SK-N-SH (cell line): Measurements from ENCODE around the gene PXDN. TPM values are rescaled to one million over a fixed set of nuclear protein-coding genes. Genes with fewer than 3 reads are reported as not detected.
A peak's percentile ranks its signal among the peaks of the same experiment; 100 is the strongest.

Experiments
- CTCF ChIP-seq: fragments of 200-600 bp; sonication (generic); IDR thresholded peaks from 2 replicates; pipeline ENCODE4 v1.6.1; 2017; ENCODE audit warnings: antibody characterized with exemption, mild to moderate bottlenecking, moderate library complexity
- ELF1 ChIP-seq: IDR thresholded peaks from 2 replicates; pipeline ENCODE4 v1.4.0; 2012
- EP300 ChIP-seq, 2 experiments: IDR thresholded peaks; 2 replicates each; pipeline versions ENCODE4 v1.4.0 to v1.6.1; 2012; ENCODE audit warnings: borderline replicate concordance in 1 of 2, low read depth in 1 of 2, low read length in 1 of 2
- FOSL2 ChIP-seq: IDR thresholded peaks from 2 replicates; pipeline ENCODE4 v1.4.0; 2012; ENCODE audit warnings: low read depth, mild to moderate bottlenecking, moderate library complexity, borderline replicate concordance
- FOXJ3 ChIP-seq: sonication (generic); formaldehyde crosslinking; IDR thresholded peaks from 2 replicates; pipeline ENCODE4 v1.5.1; 2020; ENCODE audit warnings: mild to moderate bottlenecking, missing genetic modification reagents
- FOXM1 ChIP-seq: IDR thresholded peaks from 2 replicates; pipeline ENCODE4 v1.4.0; 2012; ENCODE audit warnings: low read depth, mild to moderate bottlenecking
- GABPA ChIP-seq: IDR thresholded peaks from 2 replicates; pipeline ENCODE4 v1.4.0; 2012; ENCODE audit warnings: low read depth, mild to moderate bottlenecking
- GATA2 ChIP-seq: sonication (generic); formaldehyde crosslinking; IDR thresholded peaks from 2 replicates; pipeline ENCODE4 v1.5.0; 2020; ENCODE audit warnings: mild to moderate bottlenecking, missing genetic modification reagents
- JUND ChIP-seq: IDR thresholded peaks from 2 replicates; pipeline ENCODE4 v1.4.0; 2012
- MEF2A ChIP-seq: IDR thresholded peaks from 2 replicates; pipeline ENCODE4 v1.4.0; 2012; ENCODE audit warnings: low read depth, borderline replicate concordance
- NFIC ChIP-seq: IDR thresholded peaks from 2 replicates; pipeline ENCODE4 v1.4.0; 2012; ENCODE audit warnings: borderline replicate concordance
- PBX3 ChIP-seq: IDR thresholded peaks from 2 replicates; pipeline ENCODE4; 2012
- RCOR1 ChIP-seq: fragments of 150-350 bp; IDR thresholded peaks from 2 replicates; pipeline ENCODE4 v1.6.1; 2017; ENCODE audit warnings: antibody characterized with exemption, low read length
- RFX5 ChIP-seq: IDR thresholded peaks from 2 replicates; pipeline ENCODE4 v1.6.1; 2012; ENCODE audit warnings: mild to moderate bottlenecking, improper control_type of control experiment, low read length
- RXRA ChIP-seq: IDR thresholded peaks from 2 replicates; pipeline ENCODE4 v1.4.0; 2012; ENCODE audit warnings: low read depth, mild to moderate bottlenecking, borderline replicate concordance
- SIN3A ChIP-seq: IDR thresholded peaks from 2 replicates; pipeline ENCODE4 v1.6.1; 2012; ENCODE audit warnings: low read depth, mild to moderate bottlenecking, low read length, moderate library complexity, borderline replicate concordance
- TCF12 ChIP-seq: IDR thresholded peaks from 2 replicates; pipeline ENCODE4 v1.4.0; 2012
- YY1 ChIP-seq: IDR thresholded peaks from 2 replicates; pipeline ENCODE4 v1.4.0; 2012; ENCODE audit warnings: low read depth, mild to moderate bottlenecking
- ZBTB33 ChIP-seq: IDR thresholded peaks from 2 replicates; pipeline ENCODE4 v1.4.0; 2012; ENCODE audit warnings: low read depth, borderline replicate concordance
- polyA plus RNA-seq, 3 experiments: library from polyadenylated mRNA; depleted of rRNA; stranded (reverse); fragments of >200 nt; gene quantifications; 2 replicates each; pipeline ENCODE4 v1.2.3, GENCODE V29; 2012
- TF ChIP-seq, protein P1 (sequence below): IDR thresholded peaks from 2 replicates; pipeline ENCODE4 v1.4.0; 2012; ENCODE audit warnings: low read depth, borderline replicate concordance
- TF ChIP-seq, protein P2 (sequence below): fragments of 150-350 bp; IDR thresholded peaks from 2 replicates; pipeline ENCODE4 v1.6.1; 2017; ENCODE audit warnings: antibody characterized with exemption, low read length, low read depth, borderline replicate concordance

The PXDN gene
- polyA plus RNA-seq, 1 of the 3 experiments (the other 2 are of a cell fraction), result 146 TPM

DNA sequence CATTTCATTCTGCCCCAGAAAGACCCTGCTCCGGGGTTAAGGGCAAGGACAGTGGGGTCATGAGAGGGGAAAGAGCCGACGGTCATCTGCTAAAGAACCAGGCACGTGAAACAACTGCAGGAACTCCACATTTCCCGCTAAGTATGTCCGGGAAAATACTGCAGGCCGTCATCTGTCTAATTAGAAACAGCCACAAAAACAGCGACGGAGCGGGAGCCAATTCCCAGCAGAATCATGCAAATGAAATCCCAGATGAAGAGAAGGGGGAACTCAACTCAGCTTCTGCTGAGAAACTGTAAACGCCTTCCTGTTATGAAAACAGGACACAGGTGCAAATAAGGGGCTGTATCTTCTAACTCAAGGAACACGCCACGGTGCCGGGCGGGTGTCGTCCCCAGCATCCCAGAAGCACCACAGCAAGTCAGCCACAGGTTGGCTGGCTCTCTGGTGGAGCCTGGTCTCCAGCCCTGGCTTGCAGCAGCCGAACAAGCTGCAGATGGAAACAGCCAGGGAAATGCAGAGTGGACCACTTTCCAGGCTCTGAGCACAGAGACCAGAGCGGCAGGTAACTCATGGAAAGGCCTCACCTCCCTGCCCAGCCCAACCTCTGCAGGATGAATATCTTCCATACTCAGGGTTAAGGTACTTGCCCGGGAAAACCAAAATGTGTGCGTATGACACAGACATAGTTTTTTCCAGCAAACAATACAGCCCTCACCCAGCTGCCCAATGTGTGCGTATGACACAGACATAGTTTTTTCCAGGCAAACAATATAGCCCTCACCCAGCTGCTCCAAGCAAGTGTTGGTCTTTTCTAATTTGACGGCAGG is 28.9 kb downstream of the PXDN start (continued):
- peak; percentile 85 for TF ChIP-seq FOXJ3
- no peak for TF ChIP-seq ZBTB33
- TF ChIP-seq, protein P1, sequence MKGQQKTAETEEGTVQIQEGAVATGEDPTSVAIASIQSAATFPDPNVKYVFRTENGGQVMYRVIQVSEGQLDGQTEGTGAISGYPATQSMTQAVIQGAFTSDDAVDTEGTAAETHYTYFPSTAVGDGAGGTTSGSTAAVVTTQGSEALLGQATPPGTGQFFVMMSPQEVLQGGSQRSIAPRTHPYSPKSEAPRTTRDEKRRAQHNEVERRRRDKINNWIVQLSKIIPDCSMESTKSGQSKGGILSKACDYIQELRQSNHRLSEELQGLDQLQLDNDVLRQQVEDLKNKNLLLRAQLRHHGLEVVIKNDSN, result no peak
- TF ChIP-seq SIN3A, result no peak
- TF ChIP-seq, protein P2, sequence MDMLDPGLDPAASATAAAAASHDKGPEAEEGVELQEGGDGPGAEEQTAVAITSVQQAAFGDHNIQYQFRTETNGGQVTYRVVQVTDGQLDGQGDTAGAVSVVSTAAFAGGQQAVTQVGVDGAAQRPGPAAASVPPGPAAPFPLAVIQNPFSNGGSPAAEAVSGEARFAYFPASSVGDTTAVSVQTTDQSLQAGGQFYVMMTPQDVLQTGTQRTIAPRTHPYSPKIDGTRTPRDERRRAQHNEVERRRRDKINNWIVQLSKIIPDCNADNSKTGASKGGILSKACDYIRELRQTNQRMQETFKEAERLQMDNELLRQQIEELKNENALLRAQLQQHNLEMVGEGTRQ, result no peak
- no peak for TF ChIP-seq ELF1
- no peak for TF ChIP-seq FOSL2
- no peak for TF ChIP-seq RFX5
- no peak for TF ChIP-seq CTCF
- TF ChIP-seq EP300 (IDR thresholded peaks at IDR 0.05; ENCODE audit: borderline replicate concordance in 1 of 2, low read depth in 1 of 2, low read length in 1 of 2), result peak; percentile 20 to 92; a peak in 3 of 4 replicates
- 0 out of 2 replicates have a peak, but pooled peaks have one; percentile 15 for TF ChIP-seq FOXM1
- TF ChIP-seq YY1, result no peak
- no peak; the same call in 1 of the 2 replicates for TF ChIP-seq GATA2 (CRISPR knock-in tag)
- 0 out of 2 replicates have a peak, but pooled peaks have one; percentile 10 for TF ChIP-seq PBX3
- TF ChIP-seq RXRA, result no peak; the same call in 1 of the 2 replicates
- TF ChIP-seq TCF12, result peak; percentile 93
- TF ChIP-seq GABPA, result no peak
- TF ChIP-seq MEF2A, result no peak
- peak; percentile 26; the same call in 1 of the 2 replicates for TF ChIP-seq NFIC
- TF ChIP-seq RCOR1, result peak; percentile 99
- TF ChIP-seq JUND, result no peak
